Eye (tissue), 1 donor: ENCODE results near the gene TMEM132D.

Source experiments
- DNase-seq: peaks from one replicate; pipeline ENCODE4 v3.0.0-alpha.2; 2015

Gene TMEM132D

DNA sequence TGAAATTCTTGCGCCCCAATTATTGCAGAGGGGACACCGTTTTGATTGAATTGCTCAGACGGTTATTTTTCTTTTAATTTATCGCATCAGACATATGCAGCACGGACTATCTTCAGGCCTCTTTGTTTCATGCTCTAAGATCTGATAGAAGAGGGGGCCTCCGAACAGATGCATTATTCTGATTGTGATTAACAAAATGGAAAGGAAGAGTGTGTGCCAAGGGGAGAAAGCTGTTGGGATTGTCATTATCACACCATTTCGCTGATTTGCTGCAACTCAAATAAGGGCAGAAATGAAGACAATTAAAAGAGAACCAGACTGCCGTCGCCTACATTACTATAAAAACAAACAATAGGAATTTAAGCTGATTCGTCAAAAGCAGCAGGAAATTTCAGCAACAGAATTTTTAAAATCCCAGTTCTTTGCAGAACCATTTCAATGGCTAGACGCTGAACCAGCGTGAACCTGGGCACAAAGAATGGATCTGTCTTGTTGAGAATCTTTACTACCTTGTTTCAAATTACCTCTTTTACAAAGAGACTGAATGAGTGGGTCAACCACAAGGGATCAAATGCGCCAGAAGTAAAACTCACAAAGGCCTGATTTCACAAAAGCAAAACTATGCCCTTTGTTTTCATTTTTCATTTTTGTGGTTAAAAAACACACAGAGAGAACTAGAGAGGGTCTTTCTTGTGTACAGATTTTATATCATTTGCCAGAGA lies 30.6 kb downstream of the TMEM132D start:
- DNase-seq, result peak; percentile 36

- peak; percentile 84 for DNase-seq
Observed at GRCh38 chr12:129871991-129872972, 31.5 kb downstream of the TMEM132D start.

- no peak for DNase-seq
Observed at GRCh38 chr12:129870796-129871195, 33.0 kb downstream of the TMEM132D start.

GRCh38 chr12:129870136-129870535 lies 33.7 kb downstream of the TMEM132D start:
- DNase-seq, result no peak

- no peak for DNase-seq
Observed at GRCh38 chr12:129868575-129868974, 35.2 kb downstream of the TMEM132D start.

DNA sequence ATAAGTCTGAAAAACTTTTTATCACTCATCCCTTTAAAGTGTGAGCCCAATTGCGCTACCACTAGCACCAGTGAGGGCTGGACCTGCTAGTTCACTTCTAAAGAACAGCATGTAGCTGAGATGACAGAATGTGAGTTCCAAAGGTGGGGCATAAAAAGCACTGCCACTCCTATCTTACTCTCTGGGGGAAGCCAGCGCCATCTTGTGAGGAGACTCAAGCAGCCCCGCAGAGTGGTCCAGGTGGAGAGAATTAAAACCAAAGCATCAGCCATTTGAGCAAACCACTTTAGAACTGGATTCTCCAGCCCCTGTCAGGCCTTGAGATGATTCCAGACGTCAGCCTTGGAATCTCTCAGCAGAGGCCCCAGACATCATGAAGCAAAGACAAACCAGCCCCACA lies 39.9 kb downstream of the TMEM132D start:
- DNase-seq, result no peak

DNA sequence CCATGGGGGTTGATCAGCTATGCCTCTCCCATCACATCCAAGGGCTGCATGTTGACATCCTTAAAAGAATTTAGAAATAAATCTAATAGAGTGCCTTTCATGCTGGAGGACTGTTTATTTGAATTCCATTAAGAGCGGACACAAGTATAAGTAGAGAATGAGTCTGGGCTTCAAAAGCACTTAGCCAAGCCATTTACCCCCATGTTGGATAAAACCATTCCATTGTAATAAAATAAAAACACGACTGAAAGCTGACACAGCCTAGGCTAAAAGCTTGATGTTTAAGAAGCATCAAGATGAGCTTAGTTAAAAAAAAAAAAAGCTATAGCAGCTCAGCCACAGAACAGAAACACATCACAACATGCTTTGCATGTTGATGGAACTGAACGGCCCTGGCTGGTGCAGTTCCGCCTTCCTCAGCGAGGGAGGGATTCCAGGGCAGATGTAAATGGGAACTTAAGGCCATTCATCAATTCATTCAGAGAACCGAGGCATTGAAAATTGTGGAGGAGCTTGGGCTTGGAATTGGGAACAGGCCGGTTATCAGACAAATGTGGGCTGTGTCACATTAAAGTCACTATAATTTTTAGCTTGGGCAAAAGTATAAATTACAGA lies 41.2 kb downstream of the TMEM132D start:
- no peak for DNase-seq

DNA sequence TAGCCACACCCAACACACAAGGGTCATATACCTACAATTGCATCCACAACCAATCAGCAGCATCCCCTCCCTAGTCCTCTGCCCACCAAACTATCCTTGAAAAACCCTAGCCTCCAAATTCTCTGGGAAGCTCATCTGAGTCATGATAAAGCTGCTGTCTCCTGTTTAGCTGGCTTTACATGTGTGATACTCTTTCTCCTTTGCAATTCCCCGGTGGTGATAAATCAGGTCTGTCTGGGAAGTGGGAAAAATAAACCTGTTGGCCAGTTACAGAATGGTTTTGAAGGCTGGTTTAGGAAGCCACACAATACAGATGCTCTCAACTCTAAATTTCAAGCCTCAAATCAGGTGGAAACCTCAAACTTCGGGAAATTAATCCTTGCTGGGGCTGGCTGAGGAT lies 41.9 kb downstream of the TMEM132D start:
- no peak for DNase-seq

GRCh38 chr12:129854591-129854990 lies 49.2 kb downstream of the TMEM132D start:
- no peak for DNase-seq

DNA sequence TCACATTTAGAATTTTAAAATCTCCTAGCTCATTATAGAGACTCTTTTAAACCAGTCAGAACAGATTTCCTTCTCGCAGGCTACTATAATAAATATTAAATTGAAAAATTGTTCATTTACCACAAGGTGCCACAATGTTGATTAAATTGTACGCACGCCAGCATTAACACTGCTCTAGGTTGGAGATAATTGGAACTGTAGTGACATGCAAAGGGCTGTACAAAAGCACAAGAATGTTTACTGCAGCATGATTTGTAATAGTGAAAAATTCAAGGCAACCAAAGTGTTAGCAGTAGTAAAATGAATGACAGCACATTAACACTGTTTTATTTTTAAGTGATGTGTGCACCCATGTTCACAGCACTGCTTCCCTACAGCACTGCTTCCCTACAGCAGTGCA lies 52.5 kb downstream of the TMEM132D start:
- DNase-seq, result no peak

DNA sequence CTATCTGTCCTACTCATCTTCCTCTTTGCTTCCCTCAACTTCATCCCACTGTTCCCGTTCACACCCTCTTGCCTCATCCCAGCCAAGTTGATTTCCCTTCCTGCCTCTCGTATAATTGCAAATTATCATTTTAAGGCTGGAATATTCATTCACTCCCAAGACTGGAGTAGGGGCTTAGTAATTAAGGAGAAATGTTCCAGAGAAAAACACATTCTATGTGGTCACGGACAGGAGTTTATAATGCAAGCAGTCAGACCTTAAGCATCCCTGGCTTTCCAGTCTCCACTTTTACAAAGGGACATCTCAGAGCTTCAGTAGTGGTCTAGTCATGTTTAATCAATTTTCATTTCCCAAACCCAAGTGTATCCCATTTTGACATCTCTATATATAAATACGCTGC lies 54.9 kb downstream of the TMEM132D start:
- DNase-seq, result no peak

GRCh38 chr12:129847063-129847462 lies 56.8 kb downstream of the TMEM132D start:
- DNase-seq, result no peak

DNA sequence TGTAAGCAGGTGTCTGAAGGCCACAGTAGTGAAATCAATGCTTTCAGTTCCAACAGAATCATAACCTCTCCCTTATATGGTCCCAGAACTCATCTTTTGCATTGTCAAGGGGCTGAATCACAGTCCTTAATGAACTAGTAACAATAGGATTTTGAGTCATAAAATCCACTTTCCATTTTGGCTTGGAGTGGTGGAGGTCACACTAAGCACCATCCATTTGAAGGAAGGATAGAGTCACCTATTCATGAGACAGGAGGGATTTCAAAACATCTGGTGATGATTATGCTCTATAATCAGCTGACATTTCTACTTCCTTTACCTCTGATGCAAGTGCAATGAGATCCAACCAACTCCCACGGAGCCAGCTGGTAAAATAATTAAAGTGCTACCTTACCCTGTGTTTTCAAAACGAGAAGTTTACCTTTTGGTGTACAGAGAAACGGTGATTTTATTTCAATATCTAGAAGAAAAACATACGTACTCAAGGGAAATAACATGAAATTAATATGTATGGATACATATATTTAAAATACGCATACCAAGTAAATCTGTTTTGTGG lies 59.1 kb downstream of the TMEM132D start:
- no peak for DNase-seq

- no peak for DNase-seq
Observed at GRCh38 chr12:129841251-129841650, 62.6 kb downstream of the TMEM132D start.

GRCh38 chr12:129840145-129840884 lies 63.5 kb downstream of the TMEM132D start:
- no peak for DNase-seq

GRCh38 chr12:129839679-129840078 lies 64.1 kb downstream of the TMEM132D start:
- DNase-seq, result no peak

DNA sequence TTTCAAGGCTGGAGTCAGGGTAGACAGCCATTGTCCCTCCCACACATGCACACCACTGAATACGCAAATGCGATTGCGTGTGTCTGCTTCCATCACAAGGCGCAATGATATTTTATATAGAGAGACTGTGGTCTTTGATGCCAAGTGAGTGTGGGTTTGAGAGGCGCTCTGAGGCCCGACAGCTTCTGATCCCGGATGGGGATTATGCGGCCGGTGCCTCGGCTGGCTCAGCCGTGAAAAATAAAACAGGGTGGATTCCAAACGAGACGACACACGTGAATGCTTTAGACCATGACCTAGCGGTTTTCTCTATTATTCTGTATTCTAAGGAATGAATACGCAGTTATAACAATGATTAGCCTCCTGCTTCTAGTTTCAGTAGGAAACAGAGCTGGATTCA lies 72.5 kb downstream of the TMEM132D start:
- DNase-seq, result no peak

GRCh38 chr12:129830796-129831195 lies 73.0 kb downstream of the TMEM132D start:
- no peak for DNase-seq

DNA sequence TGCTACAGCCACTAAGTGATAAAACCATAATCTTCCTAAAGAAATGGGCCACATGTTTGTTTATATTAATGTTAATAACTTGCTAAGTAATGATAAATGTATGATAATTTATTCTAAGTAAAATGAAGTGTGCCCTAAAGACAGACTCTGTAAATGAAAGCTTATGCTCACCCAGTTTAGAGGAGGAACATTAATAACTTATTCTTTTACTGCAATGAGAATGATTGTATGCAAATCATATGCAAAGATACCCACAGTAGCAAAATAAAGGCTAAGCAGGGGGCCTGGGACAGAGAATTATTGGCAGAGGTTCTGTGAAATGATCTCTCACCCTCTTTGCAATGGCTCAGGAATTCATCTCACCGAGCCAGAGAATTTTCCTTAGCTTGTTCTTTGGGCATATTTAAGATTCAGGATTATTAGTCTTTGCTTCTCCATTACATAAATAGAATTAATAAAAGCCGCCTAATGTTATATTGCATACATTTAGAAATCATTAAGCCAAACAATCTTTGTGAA lies 75.9 kb downstream of the TMEM132D start:
- no peak for DNase-seq

DNA sequence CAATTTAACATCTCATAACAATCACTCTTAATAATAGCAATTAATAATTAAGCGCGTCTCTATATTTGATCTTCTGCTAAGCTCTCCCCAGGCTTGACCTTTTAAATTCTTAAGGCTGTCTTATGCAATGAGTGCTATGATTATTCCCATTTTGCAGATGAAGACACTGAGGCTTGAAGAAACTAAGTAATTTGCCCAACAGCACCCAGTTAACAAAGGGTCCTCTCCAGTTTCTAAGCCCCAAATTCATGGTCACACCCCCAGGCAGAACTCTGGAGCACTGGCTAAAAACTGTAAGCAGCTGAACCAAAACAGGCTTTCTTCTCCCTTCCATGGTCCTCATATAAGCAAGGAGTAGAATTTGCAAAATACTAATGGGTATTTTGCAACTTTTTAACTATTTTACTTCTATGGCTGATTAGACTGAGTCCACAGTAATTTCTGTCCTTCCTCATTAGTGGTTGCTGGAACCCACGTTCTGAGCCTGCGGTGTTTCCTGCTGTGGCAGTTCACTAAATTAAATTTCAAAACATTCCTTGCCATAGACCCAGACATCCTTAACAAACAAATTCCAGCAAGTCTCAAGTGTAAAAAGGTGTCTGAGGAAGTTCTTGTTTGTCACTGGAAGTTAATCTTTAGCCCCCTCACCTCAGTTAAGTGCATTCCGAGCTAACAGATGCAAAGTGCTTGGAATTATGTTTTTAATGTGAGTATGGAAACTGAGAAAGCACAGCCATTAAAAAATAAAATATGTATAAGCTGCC lies 76.5 kb downstream of the TMEM132D start:
- DNase-seq, result no peak

- DNase-seq, result no peak
Observed at GRCh38 chr12:129826273-129826672, 77.6 kb downstream of the TMEM132D start.
